Stimulated activated CD8-positive, alpha-beta memory T cell treated with anti-CD3 and anti-CD28 coated beads, Interleukin-15, amount 100 ng/mL, for 24 hours (primary cell): ENCODE measurements around the gene MSL3B.
"Not testable (repeated sequence)": the region's sequence is repeated elsewhere in the genome, so short reads cannot be mapped to it uniquely, and the experiment has no call there.

ENCODE experiments used
- DNase-seq: peaks from one replicate; pipeline ENCODE4 v3.0.0-alpha.2; 2020; ENCODE audit warnings: low read depth

The MSL3B gene

DNA sequence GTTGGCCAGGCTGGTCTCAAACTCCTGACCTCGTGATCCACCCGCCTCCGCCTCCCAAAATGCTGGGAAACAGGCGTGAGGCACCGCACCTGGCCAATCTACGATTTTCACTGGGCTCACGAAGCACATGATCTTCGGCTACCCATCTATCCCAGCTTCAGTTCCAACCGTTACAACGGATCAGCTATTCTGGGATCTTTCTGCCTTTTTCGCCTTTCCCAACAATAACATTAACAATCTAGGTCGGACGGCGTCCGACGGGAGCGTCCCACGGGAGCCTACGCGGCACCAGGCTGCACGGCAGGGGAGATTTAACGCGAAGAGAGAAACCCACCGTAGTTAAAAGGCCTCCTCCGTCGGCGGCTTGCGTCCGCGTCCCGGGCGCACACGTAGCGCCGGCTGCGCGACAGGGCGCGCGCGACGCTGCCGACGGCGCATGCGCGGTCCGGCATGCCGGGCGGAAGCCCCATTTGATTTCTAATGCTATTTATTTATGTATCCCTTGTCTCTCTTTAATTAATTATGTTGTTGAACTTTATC lies at the start of gene MSL3B:
MSL3B (minus strand) TSS at position 394 of the 540 bp plus-strand sequence.
- DNase-seq: peak; percentile 31

DNA sequence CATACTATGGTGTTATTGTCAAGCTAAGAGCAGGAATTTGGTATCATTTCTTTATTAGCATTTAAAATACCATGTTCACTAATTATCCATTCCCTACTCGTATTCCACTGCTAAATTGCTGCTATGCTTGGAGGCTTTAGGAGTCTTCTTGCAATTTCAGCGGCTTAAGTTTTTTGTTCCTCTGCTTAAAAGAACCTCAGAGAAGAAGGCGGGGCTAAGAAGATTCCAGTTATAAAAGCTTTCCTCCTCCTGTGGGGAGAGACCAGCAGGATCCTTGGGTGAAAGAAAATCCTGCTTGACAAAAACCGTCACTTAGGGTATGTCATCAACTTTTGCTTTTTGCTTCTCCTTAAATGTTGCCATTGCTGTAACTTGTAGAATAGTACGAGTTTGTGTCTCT lies 48.9 kb upstream of the MSL3B start, which contains the start of gene TRPM8:
TRPM8 (plus strand) TSS at position 258 of the 400 bp plus-strand sequence. CDS start 9,165 bp downstream, outside the sequence.
- DNase-seq: no peak

DNA sequence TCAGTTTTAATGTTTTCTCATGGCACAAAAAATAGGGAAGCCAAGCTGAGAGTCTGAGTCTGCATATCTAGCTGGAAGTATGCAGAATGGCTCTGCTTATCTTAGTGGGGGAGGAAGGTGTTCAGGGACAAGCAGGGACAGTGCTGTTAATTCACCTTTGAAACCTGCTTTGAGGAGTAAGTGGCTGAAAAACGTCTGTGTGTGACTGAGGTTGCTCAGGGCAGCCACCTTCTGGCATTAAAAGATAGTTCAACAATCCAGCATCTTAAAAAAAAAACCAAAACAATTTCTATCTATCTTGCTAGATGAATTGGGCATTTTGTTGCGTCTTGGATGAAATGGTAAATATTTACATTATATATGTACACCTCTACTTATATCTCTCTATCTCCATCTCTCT lies 46.9 kb upstream of the MSL3B start:
- no peak for DNase-seq

DNA sequence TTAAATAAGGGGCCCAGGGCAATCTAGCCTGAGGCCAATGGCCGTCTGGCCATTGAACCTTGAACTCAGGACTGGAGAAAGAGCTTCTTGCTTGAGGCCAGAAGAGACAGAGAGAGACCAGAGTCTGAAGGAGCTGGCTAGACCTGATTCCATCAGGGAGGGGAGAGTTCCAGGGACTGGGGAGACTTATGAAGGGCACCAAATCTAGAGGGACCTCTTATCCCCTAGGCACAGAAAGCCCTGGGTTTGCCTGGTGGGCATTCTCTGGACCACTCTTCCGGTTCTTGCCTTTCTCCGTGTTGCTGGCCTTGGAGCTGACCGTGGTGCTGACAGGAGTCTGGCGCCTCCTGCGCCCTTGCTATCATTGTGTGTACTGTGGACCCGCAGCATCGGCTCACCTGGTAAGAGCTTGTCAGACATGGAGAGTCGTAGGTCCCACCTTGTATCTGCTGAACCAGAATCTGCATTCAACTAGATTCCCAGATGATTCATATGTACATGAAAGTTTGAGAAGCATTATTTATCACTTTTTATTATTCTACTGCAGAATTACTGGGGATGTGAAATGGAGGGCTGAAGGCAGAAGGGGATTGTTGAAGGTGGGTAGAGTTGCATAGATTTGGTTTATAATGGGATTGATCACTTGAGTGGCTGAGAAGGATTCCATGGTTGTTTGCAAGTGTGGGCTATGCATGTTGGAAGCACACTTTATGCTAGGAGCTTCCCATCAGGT lies 44.7 kb upstream of the MSL3B start:
- DNase-seq: no peak

DNA sequence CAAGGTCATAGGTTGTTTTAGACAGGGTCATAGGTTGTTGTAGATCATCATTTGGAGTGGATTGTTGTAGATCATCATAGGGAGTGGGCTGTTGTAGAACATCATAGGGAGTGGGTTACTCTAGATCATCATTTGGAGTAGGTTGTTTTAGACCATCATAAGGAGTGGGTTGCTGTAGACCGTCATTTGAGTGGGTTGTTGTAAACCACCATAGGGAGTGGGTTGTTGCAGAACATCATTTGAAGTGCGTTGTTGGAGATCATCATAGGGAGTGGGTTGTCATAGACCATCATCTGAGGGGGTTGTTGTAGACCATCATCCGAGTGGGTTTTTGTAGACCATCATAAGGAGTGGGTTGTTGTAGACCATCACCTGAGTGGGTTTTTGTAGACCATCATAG lies 39.4 kb upstream of the MSL3B start:
- no peak for DNase-seq

DNA sequence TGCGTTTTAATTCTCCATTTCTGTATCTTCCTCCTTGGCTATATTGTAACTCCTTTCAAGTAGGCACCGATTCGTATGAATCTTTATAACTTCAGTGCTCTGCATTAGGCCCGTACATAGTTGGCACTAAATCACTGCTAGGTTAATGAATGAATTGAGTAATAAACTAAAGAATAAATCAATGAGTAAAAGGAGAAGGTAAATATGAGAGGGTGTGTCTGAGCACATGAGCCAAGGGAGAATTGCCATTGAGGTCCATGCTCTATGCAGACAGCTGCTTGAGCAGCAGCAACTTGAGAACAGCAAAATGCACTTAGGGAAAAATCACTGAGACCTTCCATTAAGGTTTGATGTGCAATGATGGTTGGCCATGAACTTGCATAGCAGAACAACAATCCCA lies 37.8 kb upstream of the MSL3B start:
- no peak for DNase-seq

DNA sequence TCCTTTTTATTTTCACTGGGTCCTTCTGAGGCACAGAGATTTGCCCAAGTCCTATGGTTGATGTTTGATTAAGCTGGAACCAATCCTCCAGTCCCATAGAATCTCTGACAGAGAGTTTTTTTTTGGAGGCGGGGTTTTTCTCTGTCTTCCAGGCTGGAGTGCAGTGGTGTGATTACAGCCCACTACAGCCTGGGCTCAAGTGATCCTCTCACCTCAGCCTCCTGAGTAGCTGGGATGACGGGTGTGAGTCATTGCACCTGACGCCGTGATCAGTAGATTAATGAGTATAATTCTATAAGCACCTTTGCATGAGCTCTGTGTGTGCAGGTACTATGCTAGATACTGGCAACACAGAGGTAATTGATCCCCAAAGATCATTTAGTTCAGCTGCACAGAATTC lies 33.7 kb upstream of the MSL3B start:
- no peak for DNase-seq

DNA sequence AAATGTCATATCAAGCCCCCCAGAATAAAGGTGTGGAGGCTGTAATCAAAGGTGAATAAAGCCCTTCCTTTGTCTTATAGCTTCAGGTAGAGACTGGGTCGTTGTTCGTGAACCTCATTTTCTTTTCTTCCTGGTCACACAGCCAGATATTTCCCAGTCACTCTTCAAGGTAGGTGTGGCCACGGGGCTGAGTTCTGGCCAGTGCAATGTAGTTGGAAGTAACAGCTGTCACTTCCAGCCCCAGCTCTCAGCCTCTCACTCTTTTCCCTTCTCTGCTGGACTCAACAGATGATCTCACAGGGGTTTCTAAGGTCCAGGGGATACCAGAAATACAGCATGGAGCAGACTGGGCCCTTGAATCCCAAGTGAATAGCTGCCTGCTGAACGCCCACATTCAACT lies 33.2 kb upstream of the MSL3B start:
- no peak for DNase-seq

DNA sequence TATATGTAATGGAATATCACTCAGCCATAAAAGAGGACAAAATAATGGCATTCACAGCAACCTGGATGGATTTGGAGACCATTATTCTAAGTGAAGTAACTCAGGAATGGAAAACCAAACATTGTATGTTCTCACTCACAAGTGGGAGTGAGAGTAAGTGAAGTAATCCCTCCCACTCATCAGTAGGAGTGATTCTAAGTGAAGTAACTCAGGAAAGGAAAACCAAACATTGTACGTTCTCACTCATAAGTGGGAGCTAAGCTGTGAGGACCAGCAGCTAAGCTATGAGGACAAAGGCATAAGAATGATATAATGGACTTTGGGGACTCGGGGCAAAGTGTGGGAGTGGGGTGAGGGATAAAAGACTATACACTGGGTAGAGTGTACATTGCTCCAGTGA lies 28.1 kb upstream of the MSL3B start:
- not testable (repeated sequence) for DNase-seq

DNA sequence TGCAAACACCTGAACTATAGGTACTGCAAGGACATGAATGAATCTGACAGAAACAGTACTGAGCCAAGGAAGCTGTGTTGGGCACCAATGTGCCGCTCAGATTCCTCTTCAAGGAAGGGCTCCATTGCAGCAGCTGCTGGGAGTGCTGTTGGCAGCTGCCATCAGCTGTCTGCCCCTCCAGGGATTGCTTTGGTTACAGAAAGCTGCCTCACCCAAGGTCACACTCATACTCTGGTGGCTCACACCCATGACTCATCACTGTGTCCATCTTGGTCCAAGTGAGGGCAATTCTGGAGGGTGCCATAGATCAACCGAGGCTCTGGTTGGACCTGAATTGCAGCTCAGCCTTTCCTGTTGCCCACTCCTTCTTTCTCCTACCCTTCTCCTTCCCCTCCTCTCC lies 24.6 kb upstream of the MSL3B start:
- DNase-seq: no peak

DNA sequence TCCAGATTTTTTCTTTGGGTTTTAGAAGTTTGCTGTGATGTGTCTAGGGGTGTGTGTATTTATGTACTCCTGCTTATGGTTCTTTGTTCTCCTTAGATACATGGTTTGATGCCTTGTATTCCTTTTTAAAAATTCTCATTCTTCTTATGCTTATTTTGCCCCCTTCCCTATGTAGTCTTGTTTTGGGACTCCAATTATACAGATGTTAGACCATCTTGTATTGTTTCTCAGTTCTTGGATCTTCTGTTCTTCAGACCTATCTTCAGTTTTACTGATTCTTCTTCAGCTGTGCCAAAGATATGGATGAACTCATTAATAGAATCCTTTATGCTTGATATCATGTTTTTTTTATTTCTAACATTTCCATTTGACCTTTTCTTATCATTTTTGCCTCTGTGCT lies 14.2 kb upstream of the MSL3B start:
- DNase-seq: no peak

DNA sequence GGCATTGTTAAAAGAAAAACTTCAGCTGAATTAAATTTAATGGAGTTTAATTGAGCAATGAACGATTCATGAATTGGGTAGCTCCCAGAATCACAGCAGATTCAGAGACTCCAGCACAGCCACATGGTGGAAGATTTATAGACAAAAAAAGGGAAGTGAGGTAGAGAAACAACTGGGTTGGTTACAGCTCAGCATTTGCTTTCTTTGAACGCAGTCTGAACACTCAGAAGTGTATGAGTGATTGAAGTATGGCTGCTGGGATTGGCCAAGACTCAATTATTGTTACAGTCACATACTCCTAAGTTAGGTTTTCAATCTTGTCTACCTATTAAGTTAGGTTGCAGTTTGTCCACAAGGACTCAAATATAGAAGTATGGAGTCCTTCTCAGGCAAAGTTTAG lies 3.9 kb upstream of the MSL3B start:
- DNase-seq: not testable (repeated sequence)

DNA sequence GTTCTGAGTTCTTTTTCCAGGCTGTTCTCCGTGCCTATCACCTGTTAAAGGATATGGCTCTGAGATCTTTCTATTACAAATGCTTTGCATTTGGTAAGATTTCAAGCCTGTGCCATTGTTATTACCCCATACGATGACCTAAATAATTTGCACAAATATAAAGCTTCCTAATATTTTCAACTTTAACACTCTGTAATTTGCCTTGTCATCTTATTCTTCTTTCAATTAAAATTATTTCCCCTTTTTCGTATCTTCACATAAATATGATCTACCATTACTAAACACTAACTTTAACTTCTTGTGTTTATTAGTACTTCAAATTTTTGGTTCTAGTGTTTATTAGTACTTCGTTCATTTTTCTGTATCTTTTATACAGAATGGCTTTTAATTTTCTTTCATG lies 3.2 kb upstream of the MSL3B start:
- no peak for DNase-seq

DNA sequence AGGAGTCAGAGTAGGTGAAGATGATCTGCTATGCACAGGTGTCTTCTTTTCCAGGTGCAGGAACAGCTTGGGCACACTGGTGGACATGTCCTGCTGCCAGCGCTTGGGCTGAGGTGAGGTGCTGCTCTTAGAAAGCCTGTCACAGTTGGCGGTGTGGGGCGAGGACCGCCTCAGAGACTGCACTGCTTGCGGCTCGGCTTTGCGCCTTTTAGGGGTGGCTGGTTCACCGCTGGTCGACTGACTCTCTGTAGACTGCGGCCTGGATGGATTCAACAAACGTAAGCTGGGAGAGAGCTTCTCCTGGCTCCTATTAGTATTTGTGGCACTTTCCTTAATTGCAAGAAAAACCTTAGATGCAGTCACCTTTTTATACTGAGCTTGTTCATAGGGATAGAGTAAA lies 1.7 kb downstream of the MSL3B start:
- no peak for DNase-seq

DNA sequence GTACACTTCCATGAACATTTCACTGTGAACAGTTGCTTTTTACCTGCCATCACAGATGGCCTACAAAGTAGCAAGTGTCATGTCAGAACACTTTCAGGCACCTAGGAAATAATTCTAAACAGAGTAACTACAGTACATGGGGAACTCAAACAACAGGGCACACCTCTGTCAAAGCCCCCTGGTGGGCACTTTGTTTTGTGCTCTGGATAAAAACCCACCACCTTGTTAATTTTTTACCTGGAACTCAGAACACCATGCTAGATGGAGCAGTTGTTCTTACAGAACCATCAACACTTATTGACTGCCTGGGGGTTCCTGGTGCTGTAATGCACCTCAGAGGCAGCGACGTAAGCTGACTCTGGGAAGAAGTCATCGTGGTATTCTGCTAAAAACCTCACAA lies 2.3 kb downstream of the MSL3B start:
- no peak for DNase-seq

DNA sequence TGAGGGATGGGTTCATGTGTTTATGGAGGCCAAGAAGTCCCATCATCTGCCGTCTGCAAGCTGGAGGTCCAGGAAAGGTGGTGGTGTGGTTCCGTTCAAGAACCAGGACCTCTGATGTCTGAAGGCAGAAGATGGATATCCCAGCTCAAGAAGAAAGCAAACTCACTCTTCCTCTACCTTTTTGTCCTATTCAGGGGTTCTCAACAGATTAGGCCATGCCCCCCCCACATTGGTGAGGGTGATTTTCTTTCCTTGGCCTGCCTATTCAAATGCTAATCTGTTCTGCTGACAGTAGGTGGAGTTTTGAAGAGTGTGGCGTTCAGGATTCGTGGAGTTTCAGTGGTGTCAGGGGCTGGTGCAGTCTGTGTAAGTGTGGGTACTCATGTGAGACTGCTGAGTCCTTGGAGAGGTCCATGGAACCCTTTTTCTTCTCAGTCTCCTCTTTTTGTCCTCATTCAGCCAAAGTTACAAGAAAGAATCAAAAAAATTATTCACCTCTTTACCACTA lies 5.9 kb downstream of the MSL3B start:
- DNase-seq: no peak

DNA sequence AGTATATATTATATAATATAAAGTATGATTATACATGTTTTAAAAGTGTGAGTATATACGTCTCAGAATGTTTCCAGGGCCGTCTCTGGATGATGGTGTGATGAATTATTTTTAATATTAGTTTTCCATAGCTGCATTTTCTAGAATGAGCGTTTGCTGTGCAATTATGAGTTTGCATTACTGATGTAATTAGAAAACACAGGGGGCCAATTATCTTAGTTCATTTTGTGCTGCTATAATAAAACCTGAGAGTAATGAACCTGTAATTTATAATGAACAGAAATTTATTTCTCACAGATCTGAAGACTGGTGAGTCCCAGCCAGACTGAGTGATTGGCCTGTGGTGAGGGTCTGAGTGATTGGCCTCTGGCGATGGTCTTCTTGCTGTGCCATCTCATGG lies 9.9 kb downstream of the MSL3B start:
- DNase-seq: no peak

DNA sequence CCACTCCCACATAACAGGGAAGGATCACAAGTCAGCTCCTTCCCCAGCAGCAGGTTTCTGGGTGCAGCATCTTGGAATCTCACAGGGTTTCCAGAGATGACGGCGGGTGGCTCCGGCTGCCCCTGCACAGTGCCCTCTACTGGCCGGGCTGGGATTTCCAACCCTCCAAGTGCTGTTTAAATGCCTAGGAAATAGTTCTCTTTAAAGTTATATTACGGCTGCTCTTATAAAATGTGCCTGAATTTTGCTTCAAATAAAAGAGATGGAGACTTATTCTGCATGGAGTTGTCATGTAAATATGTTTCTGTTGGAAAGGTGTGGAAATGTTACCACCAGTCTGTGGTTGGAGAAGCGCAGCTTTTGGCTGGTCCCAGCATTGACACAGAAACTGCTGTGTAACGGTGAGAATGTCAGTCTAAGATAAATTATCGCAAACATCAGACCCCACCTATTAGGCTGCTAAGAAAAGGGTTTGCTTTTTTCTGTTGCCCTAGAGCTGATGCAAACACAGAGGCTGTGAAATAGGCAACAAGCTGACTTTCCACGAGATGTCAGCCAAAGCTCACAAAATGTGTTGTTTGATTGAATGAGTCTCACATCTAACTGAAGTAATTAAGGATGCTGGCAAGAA lies 10.6 kb downstream of the MSL3B start:
- peak; percentile 28 for DNase-seq

DNA sequence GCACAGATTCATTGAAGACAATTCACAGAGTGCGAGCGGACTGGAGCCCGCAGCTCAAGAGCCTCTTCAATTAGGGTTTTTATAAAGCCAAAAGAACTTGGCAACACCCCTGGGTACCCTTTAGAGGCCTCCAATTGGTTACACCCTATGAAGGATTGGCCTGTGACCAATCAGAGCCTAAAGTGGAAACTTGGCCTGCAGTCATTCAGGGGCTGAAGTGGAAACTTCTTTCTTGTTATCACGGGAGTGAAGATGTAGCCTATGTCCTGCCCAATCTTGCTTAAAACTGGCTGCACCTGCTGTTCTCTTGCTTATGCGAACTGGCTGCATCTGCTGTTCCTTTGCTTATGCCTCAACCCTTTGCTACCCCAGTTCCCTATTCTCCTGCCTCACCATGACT lies 12.0 kb downstream of the MSL3B start:
- DNase-seq: no peak

DNA sequence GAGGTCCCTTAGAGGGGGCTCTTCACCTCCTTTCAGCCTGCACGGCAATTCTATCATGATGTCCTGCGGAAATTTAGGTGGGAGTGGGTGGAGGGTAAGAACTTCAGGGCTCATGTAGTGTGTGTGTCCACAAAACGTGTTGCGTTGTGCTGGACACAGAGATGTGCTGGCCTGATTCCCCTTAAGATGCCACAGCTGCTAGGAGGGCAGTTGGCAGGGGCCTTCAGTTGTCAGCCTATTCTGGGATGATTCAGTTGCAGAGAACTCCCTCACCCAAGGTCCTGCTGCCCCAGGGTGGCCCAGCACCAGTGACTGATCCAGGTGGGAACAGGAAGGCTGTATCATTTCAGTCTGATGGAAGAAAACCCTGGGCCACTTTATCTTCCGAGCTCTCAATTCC lies 12.8 kb downstream of the MSL3B start:
- no peak for DNase-seq

DNA sequence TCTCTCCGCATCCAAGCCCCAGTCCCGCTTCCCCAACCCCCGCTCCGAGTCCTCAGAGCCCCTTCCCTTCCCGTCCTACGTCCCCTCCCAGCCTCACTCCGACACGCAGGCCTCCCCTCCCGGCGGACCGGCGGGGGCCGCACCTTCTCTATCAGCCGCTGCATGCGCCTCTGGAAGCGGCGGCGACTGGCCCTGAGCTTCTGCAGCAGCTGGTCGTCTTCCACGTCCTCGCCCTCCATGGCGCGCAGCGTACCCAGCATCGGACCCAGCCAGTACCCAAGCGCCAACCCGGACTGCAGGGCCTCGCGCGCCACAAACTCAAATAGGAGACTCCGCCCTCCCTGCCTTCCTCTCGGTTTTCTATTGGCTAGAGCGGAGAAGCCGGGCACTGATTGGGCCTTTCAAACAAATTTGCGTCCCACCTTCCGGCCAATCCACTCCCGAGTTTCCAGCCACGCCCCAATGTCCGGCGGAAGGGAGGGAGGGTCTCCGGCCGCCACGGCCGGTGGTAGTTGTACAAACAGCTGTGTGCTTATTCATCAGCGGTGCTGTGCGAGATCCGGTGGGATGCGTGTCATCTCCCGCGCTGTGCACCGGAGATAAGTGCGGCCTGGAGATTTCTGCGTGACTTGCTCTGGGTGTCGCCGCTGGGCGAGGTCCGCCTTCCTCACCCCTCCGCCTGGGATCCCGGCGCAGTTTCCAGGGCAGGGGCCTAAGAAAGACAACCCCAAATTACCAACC lies 13.8 kb downstream of the MSL3B start, which contains the start of gene HJURP:
HJURP (minus strand) TSS at position 295 of the 741 bp plus-strand sequence; CDS start at position 260, 35 bp downstream.
- DNase-seq: peak; percentile 61

DNA sequence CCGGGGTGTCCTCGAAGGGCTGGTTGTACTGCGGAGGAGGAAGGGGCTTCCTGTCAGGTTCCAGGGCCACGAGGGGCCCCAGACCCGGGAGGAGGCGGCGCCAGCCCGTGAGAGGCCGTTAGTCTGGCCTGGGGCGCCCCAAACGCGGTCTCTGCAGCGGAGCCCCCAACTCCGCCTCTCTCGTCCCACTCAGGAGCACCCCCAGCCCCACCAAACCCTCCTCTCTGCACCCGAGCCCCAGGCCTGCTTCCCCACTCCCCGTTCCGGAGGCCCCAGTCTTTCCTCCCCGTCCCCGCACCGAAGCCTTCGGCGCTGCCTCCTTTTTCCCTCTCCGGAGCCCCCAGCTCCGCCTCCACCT lies 14.3 kb downstream of the MSL3B start:
- no peak for DNase-seq

DNA sequence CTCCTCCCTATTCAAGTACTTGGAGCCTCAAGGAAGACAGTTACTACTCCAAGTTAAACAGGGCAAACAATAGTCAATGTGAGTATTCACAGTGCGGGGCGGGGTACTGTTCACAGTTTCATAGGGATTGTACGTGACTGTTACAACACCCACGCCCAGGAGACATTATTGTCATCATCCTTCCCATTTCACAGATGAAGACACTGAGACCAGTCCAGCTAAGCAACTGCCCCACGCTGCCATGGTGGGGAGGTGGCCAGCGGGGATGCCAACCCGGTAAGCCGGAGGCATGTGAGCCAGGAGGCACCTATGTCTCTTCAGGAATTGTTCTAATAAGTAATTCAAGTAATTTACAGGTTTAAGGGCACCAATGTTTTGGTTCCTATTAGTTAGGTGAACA lies 14.8 kb downstream of the MSL3B start:
- no peak for DNase-seq
